Renal pelvis (tissue), 4 donors: ENCODE measurements around the gene ACO2. TPM values are rescaled to one million over a fixed set of nuclear protein-coding genes. Genes with fewer than 3 reads are reported as not detected.
"Not testable (repeated sequence)": the region's sequence is repeated elsewhere in the genome, so short reads cannot be mapped to it uniquely, and the experiment has no call there.

Experiments
- DNase-seq: peaks from one replicate; pipeline ENCODE4 v3.0.0-alpha.2; 2013
- polyA plus RNA-seq, 3 donors: library from polyadenylated mRNA; unstranded; fragments of 120-200 nt; gene quantifications; one replicate each; pipeline ENCODE4 v1.2.1, GENCODE V29; 2013; ENCODE audit not compliant: insufficient read length in 3 of 3

ACO2 gene
- polyA plus RNA-seq, 3 donors = 145 to 165 (median 150) TPM

GRCh38 chr22:41446057-41446501, 22.8 kb upstream of the ACO2 start:
- no peak for DNase-seq

- DNase-seq = peak; percentile 95
Observed at GRCh38 chr22:41446639-41447434, 22.1 kb upstream of the ACO2 start, which contains the start of gene TOB2. TOB2 (minus strand) TSS chr22:41446801; CDS start chr22:41437345, 9,456 bp downstream.

GRCh38 chr22:41447435-41448188, 21.3 kb upstream of the ACO2 start:
- peak; percentile 73 for DNase-seq

- peak; percentile 100 for DNase-seq
Observed at GRCh38 chr22:41448189-41448808, 20.6 kb upstream of the ACO2 start.

GRCh38 chr22:41458161-41458728, 10.7 kb upstream of the ACO2 start:
- no peak for DNase-seq

GRCh38 chr22:41459431-41459830, 9.5 kb upstream of the ACO2 start:
- no peak for DNase-seq

- DNase-seq = not testable (repeated sequence)
Observed at GRCh38 chr22:41460071-41460470, 8.8 kb upstream of the ACO2 start.

- DNase-seq = no peak
Observed at GRCh38 chr22:41461901-41462300, 7.0 kb upstream of the ACO2 start.

GRCh38 chr22:41469218-41469851, 418 bp downstream of the ACO2 start:
- DNase-seq = no peak

GRCh38 chr22:41470886-41471285, 2.0 kb downstream of the ACO2 start:
- DNase-seq = no peak

GRCh38 chr22:41471568-41471967, 2.7 kb downstream of the ACO2 start:
- DNase-seq = no peak

GRCh38 chr22:41474872-41475451, 6.0 kb downstream of the ACO2 start:
- no peak for DNase-seq

GRCh38 chr22:41478473-41478872, 9.6 kb downstream of the ACO2 start:
- DNase-seq = no peak

GRCh38 chr22:41478891-41479521, 10.1 kb downstream of the ACO2 start:
- no peak for DNase-seq

GRCh38 chr22:41479671-41480396, 10.9 kb downstream of the ACO2 start:
- no peak for DNase-seq

GRCh38 chr22:41480397-41480735, 11.4 kb downstream of the ACO2 start:
- DNase-seq = no peak

GRCh38 chr22:41481131-41481830, 12.4 kb downstream of the ACO2 start:
- DNase-seq = no peak

- no peak for DNase-seq
Observed at GRCh38 chr22:41481925-41482318, 13.0 kb downstream of the ACO2 start.

- DNase-seq = no peak
Observed at GRCh38 chr22:41482319-41482935, 13.5 kb downstream of the ACO2 start.
